GM21423 (cell line): ENCODE measurements around the gene GLB1L2.

Experiments used
- ATAC-seq: cut with Tn5 transposase; IDR thresholded peaks from one replicate; pipeline ENCODE4 v1.9.1; 2021; ENCODE audit warnings: mild to moderate bottlenecking, moderate library complexity; ENCODE audit not compliant: unreplicated experiment

The GLB1L2 gene

GRCh38 chr11:134346976-134347350, 15.2 kb downstream of the GLB1L2 start:
- ATAC-seq: no peak

GRCh38 chr11:134347441-134347840, 15.7 kb downstream of the GLB1L2 start:
- ATAC-seq: no peak

- ATAC-seq: no peak
Measured at GRCh38 chr11:134349109-134349801, 17.5 kb downstream of the GLB1L2 start.

GRCh38 chr11:134349802-134350355, 18.1 kb downstream of the GLB1L2 start:
- ATAC-seq: no peak

- no peak for ATAC-seq
Measured at GRCh38 chr11:134350381-134350780, 18.6 kb downstream of the GLB1L2 start.

GRCh38 chr11:134352111-134352510, 20.3 kb downstream of the GLB1L2 start:
- ATAC-seq: no peak

GRCh38 chr11:134355136-134355535, 23.3 kb downstream of the GLB1L2 start:
- no peak for ATAC-seq

GRCh38 chr11:134355656-134356055, 23.9 kb downstream of the GLB1L2 start:
- ATAC-seq: no peak

- no peak for ATAC-seq
Measured at GRCh38 chr11:134356656-134357544, 25.1 kb downstream of the GLB1L2 start.

GRCh38 chr11:134357545-134357839, 25.7 kb downstream of the GLB1L2 start:
- no peak for ATAC-seq

- no peak for ATAC-seq
Measured at GRCh38 chr11:134358165-134358855, 26.5 kb downstream of the GLB1L2 start.

- ATAC-seq: no peak
Measured at GRCh38 chr11:134358856-134359490, 27.2 kb downstream of the GLB1L2 start.

- no peak for ATAC-seq
Measured at GRCh38 chr11:134359646-134360045, 27.9 kb downstream of the GLB1L2 start.

GRCh38 chr11:134360050-134360835, 28.5 kb downstream of the GLB1L2 start:
- ATAC-seq: peak; percentile 89

- ATAC-seq: no peak
Measured at GRCh38 chr11:134361661-134362060, 29.9 kb downstream of the GLB1L2 start.

GRCh38 chr11:134362192-134362901, 30.6 kb downstream of the GLB1L2 start:
- ATAC-seq: no peak

- no peak for ATAC-seq
Measured at GRCh38 chr11:134363161-134363560, 31.4 kb downstream of the GLB1L2 start.

- ATAC-seq: no peak
Measured at GRCh38 chr11:134363592-134363991, 31.8 kb downstream of the GLB1L2 start.

GRCh38 chr11:134364261-134364660, 32.5 kb downstream of the GLB1L2 start:
- no peak for ATAC-seq
